NB4 (cell line): ENCODE results near the gene ALCAM.

Experiments
- CTCF ChIP-seq: IDR thresholded peaks from one replicate; pipeline ENCODE4 v1.5.1; 2012; ENCODE audit warnings: low read depth, low read length
- MAX ChIP-seq: IDR thresholded peaks from 2 replicates; pipeline ENCODE4 v1.6.1; 2011; ENCODE audit warnings: low read depth, low read length
- POLR2A ChIP-seq: IDR thresholded peaks from 2 replicates; pipeline ENCODE4 v1.6.1; 2011; ENCODE audit warnings: mild to moderate bottlenecking; ENCODE audit not compliant: insufficient read length; ENCODE audit errors: extremely low read depth

DNA sequence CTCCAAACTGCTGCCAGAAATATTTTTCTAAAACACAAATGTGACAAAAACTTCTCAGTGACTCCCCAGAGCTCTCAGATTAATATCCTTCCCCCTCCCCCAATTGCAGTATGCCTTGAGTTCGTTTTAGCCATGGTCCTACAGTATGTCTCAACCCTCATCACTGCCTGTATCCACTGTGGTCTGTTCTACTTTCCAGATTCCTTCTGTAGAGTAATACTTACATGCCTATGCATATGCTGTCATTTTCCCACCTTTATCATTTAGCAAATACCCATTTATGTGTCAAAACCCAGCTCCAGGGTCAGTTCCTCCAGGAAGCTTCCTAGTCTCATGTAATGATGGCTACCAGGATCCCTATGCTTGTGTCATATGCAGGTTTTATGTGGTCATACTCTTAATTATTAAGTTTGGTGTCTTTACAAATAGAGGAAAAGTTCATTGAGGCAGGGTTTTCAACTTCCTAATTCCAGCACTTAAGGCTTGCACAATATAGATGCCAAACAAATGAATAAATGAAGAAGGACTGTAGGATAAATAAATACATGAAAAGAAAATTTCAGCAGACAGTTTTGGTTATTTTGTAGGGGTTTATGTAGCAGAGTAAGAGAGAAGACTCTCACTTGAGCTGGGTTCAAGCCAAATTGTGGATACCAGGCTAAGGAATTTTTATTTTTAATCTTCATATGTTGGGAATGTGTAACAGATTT lies 170.8 kb downstream of the ALCAM start:
- TF ChIP-seq CTCF (no peak), MAX (no peak), POLR2A (no peak)
